ENCODE measurements around the gene ZNF550.
"Not testable (repeated sequence)": the region's sequence is repeated elsewhere in the genome, so short reads cannot be mapped to it uniquely, and the experiment has no call there.

DNA sequence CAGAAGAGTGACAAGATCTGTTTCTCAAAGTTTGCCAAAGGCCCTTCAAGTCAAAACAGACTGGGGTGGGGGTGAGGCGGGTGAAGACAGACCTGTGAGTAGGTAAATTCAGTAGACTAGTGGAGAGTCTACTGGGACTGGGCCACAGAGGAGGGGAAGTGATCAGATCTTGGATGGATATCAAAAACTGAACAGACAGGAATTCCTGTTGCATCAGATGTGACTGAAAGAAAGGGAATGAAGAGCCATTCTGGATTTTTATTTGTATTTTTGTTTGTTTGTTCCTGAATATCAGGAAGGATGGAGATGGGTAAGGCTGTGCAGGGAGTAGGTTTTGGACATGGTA lies 71.4 kb downstream of the ZNF550 start:
- TF ChIP-seq CTCF, POLR2A (IDR thresholded peaks at IDR 0.05): not testable (repeated sequence)
